Amniotic stem cell (primary cell): ENCODE data around the gene LSM6.

Experiments used
- DNase-seq: peaks from one replicate; lab custom pipeline; 2025; lab: John Stamatoyannopoulos, UW

LSM6 gene

GRCh38 chr4:146175541-146176453, at the start of gene LSM6:
Gene LSM6, plus strand, starts transcription at chr4:146175718. Its CDS starts 7,204 bp downstream, at chr4:146182922.
- peak; percentile 52 for DNase-seq

GRCh38 chr4:146132445-146132844, 43.1 kb upstream of the LSM6 start:
- DNase-seq, result no peak

- no peak for DNase-seq
Measured at GRCh38 chr4:146134761-146135445, 40.6 kb upstream of the LSM6 start.

GRCh38 chr4:146135941-146136340, 39.6 kb upstream of the LSM6 start:
- DNase-seq, result no peak

- no peak for DNase-seq
Measured at GRCh38 chr4:146142768-146143167, 32.8 kb upstream of the LSM6 start.

GRCh38 chr4:146143888-146144287, 31.6 kb upstream of the LSM6 start:
- no peak for DNase-seq

GRCh38 chr4:146146918-146147317, 28.6 kb upstream of the LSM6 start:
- DNase-seq, result no peak

- DNase-seq, result no peak
Measured at GRCh38 chr4:146148021-146148420, 27.5 kb upstream of the LSM6 start.

GRCh38 chr4:146154057-146154456, 21.5 kb upstream of the LSM6 start:
- no peak for DNase-seq

GRCh38 chr4:146155152-146155724, 20.3 kb upstream of the LSM6 start:
- no peak for DNase-seq

- no peak for DNase-seq
Measured at GRCh38 chr4:146158036-146158745, 17.3 kb upstream of the LSM6 start.

- DNase-seq, result no peak
Measured at GRCh38 chr4:146159384-146160058, 16.0 kb upstream of the LSM6 start.

GRCh38 chr4:146161243-146161642, 14.3 kb upstream of the LSM6 start:
- no peak for DNase-seq

- DNase-seq, result no peak
Measured at GRCh38 chr4:146165221-146165620, 10.3 kb upstream of the LSM6 start.

GRCh38 chr4:146165840-146166239, 9.7 kb upstream of the LSM6 start:
- DNase-seq, result peak; percentile 6

- no peak for DNase-seq
Measured at GRCh38 chr4:146170149-146170548, 5.4 kb upstream of the LSM6 start.

GRCh38 chr4:146176891-146177290, 1.4 kb downstream of the LSM6 start:
- no peak for DNase-seq

GRCh38 chr4:146178126-146178525, 2.6 kb downstream of the LSM6 start:
- DNase-seq, result no peak

- no peak for DNase-seq
Measured at GRCh38 chr4:146179784-146180370, 4.4 kb downstream of the LSM6 start.

GRCh38 chr4:146182443-146182842, 6.9 kb downstream of the LSM6 start:
- DNase-seq, result no peak

- DNase-seq, result no peak
Measured at GRCh38 chr4:146183209-146183608, 7.7 kb downstream of the LSM6 start.
